Epithelial cell of proximal tubule (primary cell): ENCODE measurements around the gene ARMH4. TPM values are rescaled to one million over a fixed set of nuclear protein-coding genes. Genes with fewer than 3 reads are reported as not detected.
A peak's percentile ranks its signal among the peaks of the same experiment; 100 is the strongest.

ENCODE experiments used
- DNase-seq: peaks from one replicate; pipeline ENCODE4 v3.0.0-alpha.2; 2011; ENCODE audit warnings: low read depth
- H3K4me3 ChIP-seq: 2 replicates; pipeline ENCODE4 v1.5.1; 2011; ENCODE audit warnings: low read depth, mild to moderate bottlenecking, low read length
- total RNA-seq: library from RNA; depleted of rRNA; stranded (reverse); fragments of >200 nt; gene quantifications from 2 replicates; pipeline ENCODE4 v1.2.3, GENCODE V29; 2015
- TF ChIP-seq, protein P1 (sequence below): conservative IDR thresholded peaks from 2 replicates; pipeline ENCODE4 v1.5.1; 2012; ENCODE audit warnings: low read depth, mild to moderate bottlenecking, low read length

ARMH4 gene
- total RNA-seq, 1 donor from 2014 or later = 4.4 TPM

DNA sequence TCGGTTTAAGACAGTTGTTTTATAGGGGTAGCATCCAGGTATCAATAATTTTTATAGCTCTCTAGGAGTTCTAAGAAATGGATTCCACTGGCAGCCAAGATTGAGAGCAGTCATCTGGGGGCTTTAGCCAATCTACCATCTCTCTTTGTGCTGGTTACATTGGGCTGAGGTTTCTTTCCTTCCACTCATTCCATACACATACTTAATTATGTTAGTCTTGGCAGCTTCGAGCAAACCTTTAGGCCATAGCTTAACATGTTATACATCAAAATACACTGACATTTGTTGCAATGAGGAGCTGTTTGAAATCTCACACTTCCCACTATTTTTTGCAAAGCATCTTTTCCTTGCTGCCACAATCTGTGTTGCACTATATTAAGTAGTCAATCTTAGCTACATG lies 63.1 kb downstream of the ARMH4 start:
- DNase-seq = no peak
- TF ChIP-seq, protein P1, sequence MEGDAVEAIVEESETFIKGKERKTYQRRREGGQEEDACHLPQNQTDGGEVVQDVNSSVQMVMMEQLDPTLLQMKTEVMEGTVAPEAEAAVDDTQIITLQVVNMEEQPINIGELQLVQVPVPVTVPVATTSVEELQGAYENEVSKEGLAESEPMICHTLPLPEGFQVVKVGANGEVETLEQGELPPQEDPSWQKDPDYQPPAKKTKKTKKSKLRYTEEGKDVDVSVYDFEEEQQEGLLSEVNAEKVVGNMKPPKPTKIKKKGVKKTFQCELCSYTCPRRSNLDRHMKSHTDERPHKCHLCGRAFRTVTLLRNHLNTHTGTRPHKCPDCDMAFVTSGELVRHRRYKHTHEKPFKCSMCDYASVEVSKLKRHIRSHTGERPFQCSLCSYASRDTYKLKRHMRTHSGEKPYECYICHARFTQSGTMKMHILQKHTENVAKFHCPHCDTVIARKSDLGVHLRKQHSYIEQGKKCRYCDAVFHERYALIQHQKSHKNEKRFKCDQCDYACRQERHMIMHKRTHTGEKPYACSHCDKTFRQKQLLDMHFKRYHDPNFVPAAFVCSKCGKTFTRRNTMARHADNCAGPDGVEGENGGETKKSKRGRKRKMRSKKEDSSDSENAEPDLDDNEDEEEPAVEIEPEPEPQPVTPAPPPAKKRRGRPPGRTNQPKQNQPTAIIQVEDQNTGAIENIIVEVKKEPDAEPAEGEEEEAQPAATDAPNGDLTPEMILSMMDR = no peak
- H3K4me3 ChIP-seq = no peak overlapping the region

DNA sequence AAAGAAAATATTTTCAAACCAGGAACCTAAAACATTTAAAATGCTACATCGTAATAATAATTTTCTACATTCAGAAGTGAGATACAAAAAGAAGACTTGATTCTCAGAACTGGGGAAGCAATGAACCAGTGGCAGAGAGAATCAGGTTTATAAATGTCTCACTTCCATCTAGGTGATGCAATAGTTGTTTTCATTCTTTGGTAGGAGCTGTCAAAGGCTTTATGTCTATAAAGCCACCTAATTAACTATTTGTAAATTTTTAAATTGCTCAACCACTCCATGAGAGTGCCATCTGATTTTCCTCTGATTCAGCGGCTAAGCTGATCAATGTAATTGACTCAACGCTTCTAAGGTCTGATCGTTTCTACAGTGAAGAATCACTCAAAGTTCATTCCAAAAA lies 66.1 kb downstream of the ARMH4 start:
- DNase-seq = no peak
- TF ChIP-seq, protein P1 = no peak
- H3K4me3 ChIP-seq = no peak overlapping the region

DNA sequence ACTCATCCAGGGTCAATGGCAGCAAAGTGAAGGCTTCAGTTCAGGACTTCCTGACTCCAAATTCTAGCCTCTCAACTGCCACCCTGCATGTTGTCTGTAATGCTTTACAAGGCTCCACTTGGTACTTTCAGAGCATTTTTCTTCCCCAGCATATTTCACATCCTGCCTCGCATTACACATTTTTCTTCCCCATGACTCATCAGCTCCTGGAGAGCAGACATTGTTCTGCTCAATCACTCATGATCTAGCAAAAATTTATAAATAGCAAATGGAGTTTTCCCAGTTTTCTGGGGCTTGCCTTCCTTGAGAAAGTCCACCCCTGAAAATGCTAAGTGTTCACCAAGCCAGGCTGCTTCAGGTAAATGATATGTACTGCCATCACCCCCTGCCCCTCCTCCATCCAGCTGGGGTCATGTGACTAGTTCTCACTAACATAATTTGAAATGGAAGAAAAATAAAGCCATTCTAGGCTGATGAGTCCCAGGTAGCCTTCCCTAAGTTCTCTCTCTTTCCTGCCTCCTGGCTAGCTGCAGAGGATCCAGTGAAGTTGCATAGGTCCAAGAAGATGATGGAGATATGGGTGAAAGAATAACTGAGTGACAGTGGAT lies 69.4 kb downstream of the ARMH4 start:
- H3K4me3 ChIP-seq = no peak overlapping the region

DNA sequence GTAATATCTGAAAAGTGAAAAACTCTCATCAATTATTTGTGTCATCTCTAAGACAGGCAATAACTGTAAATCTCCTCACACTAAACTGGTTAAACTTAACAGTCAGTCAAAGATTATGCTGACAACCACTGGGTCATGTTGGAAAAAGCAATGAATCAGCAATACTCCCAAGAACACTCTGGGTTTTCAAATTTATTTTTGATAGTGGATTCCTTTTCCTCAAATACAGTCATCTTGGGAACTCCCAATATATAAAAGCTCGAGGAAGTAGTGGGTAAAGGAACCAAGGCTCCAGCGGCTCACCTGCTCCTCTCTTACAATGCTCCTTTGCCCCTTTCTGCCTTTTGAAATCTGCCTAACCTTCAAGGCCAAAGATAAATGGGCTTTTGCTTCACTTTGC lies 70.0 kb downstream of the ARMH4 start:
- no peak for DNase-seq
- TF ChIP-seq, protein P1 = no peak
- H3K4me3 ChIP-seq = no peak overlapping the region

More for the DNA sequence above, 69.4 kb downstream of the ARMH4 start:
- DNase-seq = peak; percentile 88
- TF ChIP-seq, protein P1 = no peak

DNA sequence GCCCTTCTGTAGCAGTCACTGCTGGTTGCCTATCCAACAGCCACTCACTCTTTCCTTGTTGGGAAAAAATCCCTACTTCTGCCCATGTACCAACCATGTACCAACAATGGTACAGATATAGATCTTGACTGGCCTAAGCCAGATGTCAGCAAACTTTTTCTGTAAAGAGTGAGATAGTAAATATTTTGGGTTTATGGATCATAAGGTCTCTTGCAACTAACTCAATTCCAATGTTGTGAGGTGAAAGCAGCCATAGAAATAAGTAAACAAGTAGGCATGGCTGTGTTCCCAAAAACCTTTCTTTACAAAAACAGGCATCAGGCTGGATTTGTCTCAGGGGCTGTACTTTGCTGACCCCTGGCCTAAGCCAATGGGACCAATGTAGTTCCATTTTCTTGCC lies 73.5 kb downstream of the ARMH4 start:
- TF ChIP-seq, protein P1 = no peak
- no peak for DNase-seq
- no peak overlapping the region for H3K4me3 ChIP-seq

GRCh38 chr14:58078068-58078467 lies 73.9 kb downstream of the ARMH4 start:
- H3K4me3 ChIP-seq = no peak overlapping the region
- TF ChIP-seq, protein P1 = no peak
- peak; percentile 64 for DNase-seq

- H3K4me3 ChIP-seq = no peak overlapping the region
- peak; percentile 76 for DNase-seq
- TF ChIP-seq, protein P1 = no peak
Observed at GRCh38 chr14:58077621-58078020, 74.4 kb downstream of the ARMH4 start.
